Left ventricle myocardium inferior (tissue), 1 donor: ENCODE data around the gene AFF1. TPM values are rescaled to one million over a fixed set of nuclear protein-coding genes. Genes with fewer than 3 reads are reported as not detected.

Experiments
- DNase-seq: peaks from one replicate; pipeline ENCODE4 v3.0.0-alpha.2; 2020
- H3K27ac ChIP-seq: fragments of 200-600 bp; replicated peaks from 2 replicates; pipeline ENCODE4 v1.8.0; 2021
- H3K27me3 ChIP-seq: fragments of 200-600 bp; 2 replicates; pipeline ENCODE4 v1.8.0; 2021; ENCODE audit warnings: low read depth
- H3K36me3 ChIP-seq: fragments of 200-600 bp; 2 replicates; pipeline ENCODE4 v1.8.0; 2021
- H3K4me1 ChIP-seq: fragments of 200-600 bp; 2 replicates; pipeline ENCODE4 v1.8.0; 2021
- H3K4me3 ChIP-seq: fragments of 200-600 bp; 2 replicates; pipeline ENCODE4 v1.8.0; 2021; ENCODE audit warnings: mild to moderate bottlenecking, moderate library complexity
- H3K9me3 ChIP-seq: fragments of 200-600 bp; replicated peaks from 2 replicates; pipeline ENCODE4 v1.8.0; 2021
- CTCF ChIP-seq: fragments of 200-600 bp; IDR thresholded peaks from 2 replicates; pipeline ENCODE4 v1.8.0; 2021; ENCODE audit warnings: antibody characterized with exemption, mild to moderate bottlenecking, borderline replicate concordance
- intact Hi-C: fragments of 100-400 bp; cut with micrococcal nuclease; formaldehyde crosslinking; loops from one replicate; pipeline ENCODE4 v1.11.0; 2022
- total RNA-seq: library from RNA; stranded (reverse); fragmentation: NEBNext Ultra II Directional; extraction: Animal tissue kit (Norgen Biotek cat#: 25700); gene quantifications from one replicate; pipeline ENCODE4 v1.2.1, GENCODE V29; 2021
- donor health status: DM: no; HTN: yes; CAD: no; lungs with severe emphysema.

Gene AFF1
- total RNA-seq, 1 donor from 2014 or later, result 67.9 TPM

- Histone ChIP-seq H3K27ac (peak overlapping the region; percentile 99), H3K4me3 (no peak overlapping the region), H3K27me3 (no peaks in the 10 kb centered on the region), H3K36me3 (no peaks in the 10 kb centered on the region), H3K9me3 (no peaks in the 10 kb centered on the region), H3K4me1 (peaks cover 97% of the 10 kb centered on the region)
- intact Hi-C loops, result no loop called here
- no peak for TF ChIP-seq CTCF
- DNase-seq, result no peak
Observed at GRCh38 chr4:87019898-87020297, 85.1 kb downstream of the AFF1 start.

- Histone ChIP-seq H3K27me3 (no peaks in the 10 kb centered on the region), H3K27ac (peak overlapping the region; percentile 92), H3K36me3 (no peaks in the 10 kb centered on the region), H3K4me3 (no peak overlapping the region), H3K4me1 (peaks cover 97% of the 10 kb centered on the region), H3K9me3 (no peaks in the 10 kb centered on the region)
- no peak for TF ChIP-seq CTCF
- no peak for DNase-seq
- intact Hi-C loops, result no loop called here
Observed at GRCh38 chr4:87024201-87024600, 89.4 kb downstream of the AFF1 start.

GRCh38 chr4:87025023-87025613 lies 90.3 kb downstream of the AFF1 start:
- intact Hi-C loops, result no loop called here
- TF ChIP-seq CTCF, result no peak
- Histone ChIP-seq H3K36me3 (no peaks in the 10 kb centered on the region), H3K4me1 (peaks cover 97% of the 10 kb centered on the region), H3K9me3 (no peaks in the 10 kb centered on the region), H3K27me3 (no peaks in the 10 kb centered on the region), H3K4me3 (no peak overlapping the region), H3K27ac (peak overlapping the region; percentile 92)
- DNase-seq, result no peak

- peaks cover 97% of the 10 kb centered on the region for H3K4me1 ChIP-seq
- no peaks in the 10 kb centered on the region for H3K27me3 ChIP-seq
- TF ChIP-seq CTCF, result no peak
- no peaks in the 10 kb centered on the region for H3K36me3 ChIP-seq
- no peak for DNase-seq
- no peaks in the 10 kb centered on the region for H3K9me3 ChIP-seq
- H3K27ac ChIP-seq, result peak overlapping the region; percentile 92
- H3K4me3 ChIP-seq, result no peak overlapping the region
- intact Hi-C loops, result no loop called here
Observed at GRCh38 chr4:87025614-87026041, 90.8 kb downstream of the AFF1 start.

GRCh38 chr4:87026800-87027495 lies 92.1 kb downstream of the AFF1 start:
- intact Hi-C loops, result no loop called here
- Histone ChIP-seq H3K4me3 (peak overlapping the region; percentile 15), H3K36me3 (no peaks in the 10 kb centered on the region), H3K27me3 (no peaks in the 10 kb centered on the region), H3K4me1 (peaks cover 98% of the 10 kb centered on the region), H3K9me3 (no peaks in the 10 kb centered on the region), H3K27ac (peak overlapping the region; percentile 92)
- TF ChIP-seq CTCF, result no peak
- no peak for DNase-seq
